Measurements from ENCODE around the gene TSNAXIP1. TPM values are rescaled to one million over a fixed set of nuclear protein-coding genes. Genes with fewer than 3 reads are reported as not detected.

The TSNAXIP1 gene
- total and polyA plus RNA-seq, 9 of the 15 experiments (the other 6 are each of a cell fraction or from before 2014, with no cell fraction given) = 0.03 to 0.24 (median 0.11) TPM; not detected in 4

DNA sequence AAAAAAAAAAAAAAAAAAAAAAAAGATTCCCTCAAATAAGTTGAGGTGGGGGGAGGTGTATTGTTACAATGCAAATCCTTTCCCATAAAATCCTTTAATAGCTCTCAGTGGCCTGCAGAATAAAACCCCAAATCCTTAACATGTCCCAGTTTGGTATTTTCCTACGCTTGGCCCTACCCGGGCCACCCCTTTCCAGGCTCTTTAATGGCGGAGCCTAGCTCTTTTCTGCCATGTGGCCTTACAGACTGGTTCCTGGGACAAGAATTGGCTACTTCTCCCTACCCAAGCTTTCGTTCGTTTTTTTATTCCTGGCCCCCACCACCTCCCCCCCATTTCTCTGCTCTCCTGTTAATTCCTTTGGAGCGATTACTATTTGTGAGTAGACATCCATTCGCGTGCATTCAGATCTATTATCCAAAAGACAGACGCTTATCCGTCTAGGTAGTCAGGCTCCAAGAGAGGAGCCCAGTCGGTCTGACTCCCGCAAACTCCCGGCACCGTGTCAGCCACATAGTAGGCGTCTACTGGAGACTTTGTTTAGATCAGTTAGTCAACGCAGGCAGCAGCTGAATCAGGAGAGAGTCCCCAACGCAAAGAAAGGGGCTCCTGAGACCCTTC is 34.6 kb downstream of the TSNAXIP1 start (continued):
- TF ChIP-seq, protein P1, sequence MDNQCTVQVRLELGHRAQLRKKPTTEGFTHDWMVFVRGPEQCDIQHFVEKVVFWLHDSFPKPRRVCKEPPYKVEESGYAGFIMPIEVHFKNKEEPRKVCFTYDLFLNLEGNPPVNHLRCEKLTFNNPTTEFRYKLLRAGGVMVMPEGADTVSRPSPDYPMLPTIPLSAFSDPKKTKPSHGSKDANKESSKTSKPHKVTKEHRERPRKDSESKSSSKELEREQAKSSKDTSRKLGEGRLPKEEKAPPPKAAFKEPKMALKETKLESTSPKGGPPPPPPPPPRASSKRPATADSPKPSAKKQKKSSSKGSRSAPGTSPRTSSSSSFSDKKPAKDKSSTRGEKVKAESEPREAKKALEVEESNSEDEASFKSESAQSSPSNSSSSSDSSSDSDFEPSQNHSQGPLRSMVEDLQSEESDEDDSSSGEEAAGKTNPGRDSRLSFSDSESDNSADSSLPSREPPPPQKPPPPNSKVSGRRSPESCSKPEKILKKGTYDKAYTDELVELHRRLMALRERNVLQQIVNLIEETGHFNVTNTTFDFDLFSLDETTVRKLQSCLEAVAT (IDR thresholded peaks at IDR 0.05) = 0 out of 4 replicates have a peak, but pooled peaks of 1 of the 2 experiments have one; percentile 19
- TF ChIP-seq NCOA6 (IDR thresholded peaks at IDR 0.05) = peak; percentile 81
- 0 out of 2 replicates have a peak, but pooled peaks have one; percentile 7 for TF ChIP-seq EHMT2 (IDR thresholded peaks at IDR 0.05)
- peak; percentile 41; the same call in 1 of the 2 replicates for TF ChIP-seq SMAD4 (CRISPR knock-in tag; conservative IDR thresholded peaks at IDR 0.05)
- peak; percentile 48; the same call in 1 of the 2 replicates for TF ChIP-seq FOXJ2 (tag; IDR thresholded peaks at IDR 0.05)
- TF ChIP-seq, protein P2, sequence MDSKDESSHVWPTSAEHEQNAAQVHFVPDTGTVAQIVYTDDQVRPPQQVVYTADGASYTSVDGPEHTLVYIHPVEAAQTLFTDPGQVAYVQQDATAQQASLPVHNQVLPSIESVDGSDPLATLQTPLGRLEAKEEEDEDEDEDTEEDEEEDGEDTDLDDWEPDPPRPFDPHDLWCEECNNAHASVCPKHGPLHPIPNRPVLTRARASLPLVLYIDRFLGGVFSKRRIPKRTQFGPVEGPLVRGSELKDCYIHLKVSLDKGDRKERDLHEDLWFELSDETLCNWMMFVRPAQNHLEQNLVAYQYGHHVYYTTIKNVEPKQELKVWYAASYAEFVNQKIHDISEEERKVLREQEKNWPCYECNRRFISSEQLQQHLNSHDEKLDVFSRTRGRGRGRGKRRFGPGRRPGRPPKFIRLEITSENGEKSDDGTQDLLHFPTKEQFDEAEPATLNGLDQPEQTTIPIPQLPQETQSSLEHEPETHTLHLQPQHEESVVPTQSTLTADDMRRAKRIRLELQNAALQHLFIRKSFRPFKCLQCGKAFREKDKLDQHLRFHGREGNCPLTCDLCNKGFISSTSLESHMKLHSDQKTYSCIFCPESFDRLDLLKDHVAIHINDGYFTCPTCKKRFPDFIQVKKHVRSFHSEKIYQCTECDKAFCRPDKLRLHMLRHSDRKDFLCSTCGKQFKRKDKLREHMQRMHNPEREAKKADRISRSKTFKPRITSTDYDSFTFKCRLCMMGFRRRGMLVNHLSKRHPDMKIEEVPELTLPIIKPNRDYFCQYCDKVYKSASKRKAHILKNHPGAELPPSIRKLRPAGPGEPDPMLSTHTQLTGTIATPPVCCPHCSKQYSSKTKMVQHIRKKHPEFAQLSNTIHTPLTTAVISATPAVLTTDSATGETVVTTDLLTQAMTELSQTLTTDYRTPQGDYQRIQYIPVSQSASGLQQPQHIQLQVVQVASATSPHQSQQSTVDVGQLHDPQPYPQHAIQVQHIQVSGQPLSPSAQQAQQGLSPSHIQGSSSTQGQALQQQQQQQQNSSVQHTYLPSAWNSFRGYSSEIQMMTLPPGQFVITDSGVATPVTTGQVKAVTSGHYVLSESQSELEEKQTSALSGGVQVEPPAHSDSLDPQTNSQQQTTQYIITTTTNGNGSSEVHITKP (IDR thresholded peaks at IDR 0.05; ENCODE audit: partially characterized antibody) = peak; percentile 89
- TF ChIP-seq L3MBTL2 (IDR thresholded peaks at IDR 0.05) = peak; percentile 45; the same call in 1 of the 2 replicates
- no peak; the same call in 1 of the 2 replicates for TF ChIP-seq NR2C2 (CRISPR knock-in tag; IDR thresholded peaks at IDR 0.05)
- no peak for TF ChIP-seq NR2C2 (tag; IDR thresholded peaks at IDR 0.05)
- no peak for TF ChIP-seq MCM2 (IDR thresholded peaks at IDR 0.05; ENCODE audit: low read depth)
- no peak for TF ChIP-seq NUFIP1 (IDR thresholded peaks at IDR 0.05; ENCODE audit: partially characterized antibody)

All from K562 (cell line).